Stimulated activated CD4-positive, alpha-beta T cell treated with anti-CD3 and anti-CD28 coated beads, Interleukin-2, amount 100 ng/mL, for 48 hours (primary cell): ENCODE measurements around the gene ZNF451.
"Not testable (repeated sequence)": the region's sequence is repeated elsewhere in the genome, so short reads cannot be mapped to it uniquely, and the experiment has no call there.

Experiments
- DNase-seq, 2 donors: peaks; one replicate each; pipeline ENCODE4 v3.0.0-alpha.2; 2020

The ZNF451 gene

GRCh38 chr6:57090458-57091067, 575 bp downstream of the ZNF451 start:
- not testable (repeated sequence) for DNase-seq

GRCh38 chr6:57091375-57091774, 1.4 kb downstream of the ZNF451 start:
- not testable (repeated sequence) for DNase-seq

- no peak for DNase-seq
Observed at GRCh38 chr6:57094689-57095088, 4.7 kb downstream of the ZNF451 start.

GRCh38 chr6:57097596-57097995, 7.6 kb downstream of the ZNF451 start:
- DNase-seq, result no peak

- no peak for DNase-seq
Observed at GRCh38 chr6:57102976-57103375, 13.0 kb downstream of the ZNF451 start.

GRCh38 chr6:57104336-57104735, 14.3 kb downstream of the ZNF451 start:
- DNase-seq, result no peak

GRCh38 chr6:57106990-57107389, 17.0 kb downstream of the ZNF451 start:
- DNase-seq, result no peak

- DNase-seq, result no peak
Observed at GRCh38 chr6:57108691-57109090, 18.7 kb downstream of the ZNF451 start.

GRCh38 chr6:57109880-57110279, 19.9 kb downstream of the ZNF451 start:
- no peak for DNase-seq

- no peak for DNase-seq
Observed at GRCh38 chr6:57113105-57113504, 23.1 kb downstream of the ZNF451 start.

- no peak for DNase-seq
Observed at GRCh38 chr6:57116776-57117175, 26.8 kb downstream of the ZNF451 start.

- DNase-seq, result no peak
Observed at GRCh38 chr6:57117796-57118195, 27.8 kb downstream of the ZNF451 start.

- DNase-seq, result no peak
Observed at GRCh38 chr6:57123111-57123510, 33.1 kb downstream of the ZNF451 start.

GRCh38 chr6:57127763-57128162, 37.8 kb downstream of the ZNF451 start:
- no peak for DNase-seq

- DNase-seq, result no peak
Observed at GRCh38 chr6:57130661-57131177, 40.7 kb downstream of the ZNF451 start.

- no peak for DNase-seq
Observed at GRCh38 chr6:57134954-57135353, 45.0 kb downstream of the ZNF451 start.

GRCh38 chr6:57135885-57136284, 45.9 kb downstream of the ZNF451 start:
- DNase-seq, result no peak

GRCh38 chr6:57137350-57137749, 47.4 kb downstream of the ZNF451 start:
- DNase-seq, result no peak

GRCh38 chr6:57138026-57138425, 48.0 kb downstream of the ZNF451 start:
- no peak for DNase-seq

GRCh38 chr6:57141451-57142177, 51.6 kb downstream of the ZNF451 start:
- no peak for DNase-seq

- DNase-seq, result no peak
Observed at GRCh38 chr6:57142178-57142525, 52.2 kb downstream of the ZNF451 start.

GRCh38 chr6:57143690-57144089, 53.7 kb downstream of the ZNF451 start:
- DNase-seq, result no peak

GRCh38 chr6:57147401-57147800, 57.4 kb downstream of the ZNF451 start:
- DNase-seq, result no peak
